GM12801 (cell line): ENCODE measurements around the gene DPM2.

Experiments
- TF ChIP-seq, protein P1 (sequence below): IDR thresholded peaks from one replicate; pipeline ENCODE4 v1.5.1; 2011; ENCODE audit warnings: control low read depth; ENCODE audit not compliant: insufficient read length; ENCODE audit errors: extremely low read depth

The DPM2 gene

DNA sequence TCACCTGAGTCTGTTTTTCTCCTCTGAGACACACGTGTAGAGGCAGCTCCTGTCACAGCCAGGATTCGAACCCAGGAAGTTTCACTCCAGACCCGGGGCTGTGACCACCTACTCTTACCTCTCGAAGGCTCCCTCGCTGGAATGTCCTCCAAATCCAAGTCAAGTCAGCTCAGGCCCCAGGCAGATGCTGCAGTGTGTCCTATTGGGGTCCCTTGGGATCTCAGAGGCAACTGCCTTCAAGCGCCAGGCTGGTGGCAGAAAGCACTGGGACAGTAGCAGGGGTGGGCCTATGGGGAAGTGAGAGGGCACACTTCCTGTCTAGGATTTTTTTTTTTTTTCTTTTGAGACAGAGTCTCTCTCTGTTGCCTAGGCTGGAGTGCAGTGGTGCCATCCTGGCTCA lies 20.1 kb downstream of the DPM2 start:
- TF ChIP-seq, protein P1, sequence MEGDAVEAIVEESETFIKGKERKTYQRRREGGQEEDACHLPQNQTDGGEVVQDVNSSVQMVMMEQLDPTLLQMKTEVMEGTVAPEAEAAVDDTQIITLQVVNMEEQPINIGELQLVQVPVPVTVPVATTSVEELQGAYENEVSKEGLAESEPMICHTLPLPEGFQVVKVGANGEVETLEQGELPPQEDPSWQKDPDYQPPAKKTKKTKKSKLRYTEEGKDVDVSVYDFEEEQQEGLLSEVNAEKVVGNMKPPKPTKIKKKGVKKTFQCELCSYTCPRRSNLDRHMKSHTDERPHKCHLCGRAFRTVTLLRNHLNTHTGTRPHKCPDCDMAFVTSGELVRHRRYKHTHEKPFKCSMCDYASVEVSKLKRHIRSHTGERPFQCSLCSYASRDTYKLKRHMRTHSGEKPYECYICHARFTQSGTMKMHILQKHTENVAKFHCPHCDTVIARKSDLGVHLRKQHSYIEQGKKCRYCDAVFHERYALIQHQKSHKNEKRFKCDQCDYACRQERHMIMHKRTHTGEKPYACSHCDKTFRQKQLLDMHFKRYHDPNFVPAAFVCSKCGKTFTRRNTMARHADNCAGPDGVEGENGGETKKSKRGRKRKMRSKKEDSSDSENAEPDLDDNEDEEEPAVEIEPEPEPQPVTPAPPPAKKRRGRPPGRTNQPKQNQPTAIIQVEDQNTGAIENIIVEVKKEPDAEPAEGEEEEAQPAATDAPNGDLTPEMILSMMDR: no peak

DNA sequence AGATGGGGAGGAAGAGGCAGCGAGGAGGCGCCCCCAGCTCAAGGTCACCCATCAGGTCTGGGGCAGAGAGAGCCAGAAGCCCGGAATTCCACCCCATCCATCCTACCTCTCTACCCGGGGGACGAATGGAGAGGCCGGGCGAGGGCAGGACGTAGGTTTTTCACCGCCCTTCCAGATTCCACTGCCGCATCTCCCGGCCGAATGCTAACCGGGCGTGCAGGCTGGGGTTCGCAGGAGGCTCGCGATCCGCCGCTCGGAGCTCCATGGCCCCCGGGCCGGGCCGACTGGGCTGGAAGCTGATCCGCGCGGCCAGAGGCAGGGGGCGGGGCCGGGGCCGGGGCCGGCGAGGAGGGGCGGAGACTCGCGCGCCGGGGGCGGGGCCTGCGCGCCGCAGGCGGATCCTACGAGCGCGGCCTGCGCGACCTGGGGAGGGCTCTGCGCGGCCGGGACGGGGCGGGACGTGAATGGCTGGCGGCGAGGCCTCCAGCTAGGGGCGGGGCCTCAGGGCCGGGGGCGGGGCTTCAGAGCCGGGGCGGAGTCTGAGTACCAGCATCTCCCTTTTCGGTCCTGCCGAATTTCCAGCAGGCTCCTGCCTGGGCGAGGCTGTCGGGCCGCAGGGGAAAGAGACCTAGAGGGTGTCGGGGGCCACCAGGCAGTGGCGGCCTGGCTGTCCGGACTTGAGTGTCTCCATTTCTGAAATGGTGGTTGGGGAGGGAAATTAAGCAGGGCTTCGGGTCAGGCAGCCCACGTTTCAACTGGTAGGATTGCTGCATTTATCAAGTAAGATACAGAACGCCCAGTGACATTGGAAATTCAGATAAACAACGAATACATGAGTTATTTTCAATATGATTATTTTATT lies 20.7 kb downstream of the DPM2 start, which contains the start of gene ST6GALNAC4:
Gene ST6GALNAC4, minus strand, starts transcription at position 322 of the 862 bp plus-strand sequence. CDS start 622 bp downstream, outside the sequence.
- TF ChIP-seq, protein P1: no peak

DNA sequence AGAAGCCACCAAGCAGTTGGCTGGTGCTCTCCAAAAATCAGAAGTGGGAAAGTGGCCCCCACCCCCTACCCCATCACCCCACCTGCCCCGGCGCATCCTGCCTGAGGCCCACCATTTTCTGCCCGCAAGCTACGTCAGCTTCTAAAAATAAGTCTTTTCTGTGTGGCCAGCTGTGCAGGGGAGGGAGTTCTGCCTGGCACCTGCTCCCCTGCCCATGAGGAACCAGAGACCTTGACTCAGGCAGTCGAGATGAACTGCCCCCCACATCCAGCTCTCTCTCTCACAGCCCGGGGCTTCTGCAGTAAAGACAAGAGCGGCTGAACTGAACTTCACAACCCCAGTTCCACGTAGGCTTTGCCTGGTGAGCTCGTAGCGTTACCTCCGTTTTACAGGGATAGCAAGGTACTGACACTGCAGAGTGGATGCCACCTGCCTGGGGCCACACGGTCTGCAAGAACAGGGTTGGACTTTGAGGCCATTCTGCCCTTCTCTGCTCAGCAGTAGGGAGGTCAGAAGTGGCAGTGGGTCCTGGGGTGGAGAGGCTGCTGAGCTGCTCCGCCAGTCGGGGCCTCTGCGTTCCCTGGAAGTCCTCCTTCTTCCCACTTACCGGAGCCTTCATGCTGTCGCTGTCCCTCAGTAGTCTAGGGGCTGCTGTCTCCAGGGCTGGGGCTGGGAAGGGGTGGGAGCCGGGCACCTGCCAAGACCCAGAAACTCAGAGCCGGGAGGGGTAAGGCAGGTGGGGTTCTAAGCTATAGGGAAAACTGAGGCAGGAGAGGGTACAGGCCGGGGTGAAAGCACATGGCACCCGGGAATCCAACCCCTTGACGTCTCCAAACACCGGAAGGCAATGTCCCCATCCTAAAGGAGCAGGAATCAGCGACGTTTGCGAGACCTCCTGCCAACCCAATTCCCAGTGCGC lies 21.6 kb downstream of the DPM2 start:
- TF ChIP-seq, protein P1: no peak

DNA sequence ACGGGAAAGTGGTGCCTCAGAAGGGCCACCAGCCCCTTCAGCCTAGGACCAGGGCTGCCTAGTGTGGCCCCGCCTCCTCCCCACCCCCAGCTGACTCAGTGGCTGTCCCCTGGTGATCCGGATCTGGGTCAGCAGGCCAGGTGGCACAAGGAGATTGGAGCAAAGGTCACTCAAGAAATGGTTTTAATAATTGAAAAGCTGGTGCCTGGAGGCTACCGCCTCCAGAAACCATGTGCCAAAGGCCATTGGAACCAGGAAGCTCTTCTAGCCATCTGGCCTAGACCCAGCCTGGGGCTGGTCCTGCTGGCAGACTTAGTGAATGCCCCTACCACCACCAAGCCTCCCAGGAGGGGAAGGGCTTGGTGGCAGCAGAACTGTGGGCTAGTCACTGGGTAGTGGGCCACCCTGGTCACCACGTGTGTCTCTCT lies 22.3 kb downstream of the DPM2 start:
- TF ChIP-seq, protein P1: no peak

DNA sequence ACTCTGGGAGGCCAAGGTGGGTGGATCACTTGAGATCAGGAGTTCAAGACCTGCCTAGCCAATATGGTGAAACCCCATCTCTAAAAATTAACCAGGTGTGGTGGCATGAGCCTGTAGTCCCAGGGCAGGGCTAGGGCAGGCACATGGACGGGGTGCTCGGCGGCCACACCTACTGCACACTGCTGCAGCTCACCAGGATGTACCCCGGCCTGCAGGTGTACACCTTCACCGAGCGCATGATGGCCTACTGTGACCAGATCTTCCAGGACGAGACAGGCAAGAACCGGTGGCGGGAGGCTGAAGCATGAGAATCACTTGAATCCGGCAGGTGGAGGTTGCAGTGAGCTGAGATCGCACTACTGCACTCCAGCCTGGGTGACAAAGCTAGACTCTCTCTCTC lies 24.0 kb downstream of the DPM2 start:
- TF ChIP-seq, protein P1: no peak

DNA sequence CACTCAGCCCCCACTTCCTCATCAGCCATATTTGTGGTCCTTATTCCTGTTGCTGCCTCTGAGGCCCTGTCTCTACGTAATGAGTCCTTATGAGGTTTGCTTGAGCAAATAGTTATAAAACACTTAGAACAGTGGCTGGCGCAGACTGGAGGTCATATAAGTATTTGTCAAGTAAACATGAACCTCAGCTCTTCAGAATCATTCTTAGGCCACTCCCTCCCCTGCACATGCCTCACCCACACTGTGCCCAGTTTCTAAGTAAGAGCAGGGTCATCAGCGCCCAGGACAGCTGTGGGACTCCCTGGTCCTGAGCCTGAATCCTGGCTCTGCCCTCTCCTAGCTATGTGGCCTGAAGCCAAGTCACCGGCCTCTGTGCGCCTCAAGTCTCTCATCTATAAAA lies 24.8 kb downstream of the DPM2 start:
- TF ChIP-seq, protein P1: no peak

DNA sequence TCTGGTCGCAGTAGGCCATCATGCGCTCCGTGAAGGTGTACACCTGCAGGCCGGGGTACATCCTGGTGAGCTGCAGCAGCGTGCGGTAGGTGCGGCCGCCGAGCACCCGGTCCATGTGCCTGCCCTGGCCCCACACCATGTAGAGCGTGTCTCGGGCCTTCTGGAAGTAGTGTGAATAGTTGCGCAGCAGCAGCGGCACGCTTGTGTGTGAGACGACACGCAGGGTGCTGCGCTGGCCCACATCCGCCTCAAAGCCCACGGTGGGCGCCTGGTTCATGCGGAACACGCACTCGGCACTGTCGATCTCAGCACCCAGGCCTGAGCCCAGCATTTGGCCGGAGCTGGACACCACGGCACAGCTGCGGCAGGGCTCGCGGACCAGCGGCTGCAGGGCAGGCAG lies 25.4 kb downstream of the DPM2 start:
- TF ChIP-seq, protein P1: no peak
